K562 (cell line): ENCODE measurements around the gene TUBA1B. TPM values are rescaled to one million over a fixed set of nuclear protein-coding genes. Genes with fewer than 3 reads are reported as not detected.

ENCODE experiments used
- BHLHE40 ChIP-seq: IDR thresholded peaks from 2 replicates; pipeline ENCODE4 v1.6.1; 2011; ENCODE audit warnings: low read length, improper control_type of control experiment
- CTCFL ChIP-seq: IDR thresholded peaks from 2 replicates; pipeline ENCODE4 v1.6.1; 2011; ENCODE audit warnings: borderline replicate concordance, low read depth, mild to moderate bottlenecking, moderate library complexity, low read length; ENCODE audit not compliant: insufficient read depth, poor library complexity, severe bottlenecking
- LEF1 ChIP-seq: fragments of 450-650 bp; IDR thresholded peaks from 2 replicates; pipeline ENCODE4 v1.6.1; 2016; ENCODE audit warnings: mild to moderate bottlenecking
- MAZ ChIP-seq, 2 experiments: fragments of 450-650 bp in 1 of 2; sonication (generic) in 1 of 2; formaldehyde crosslinking; IDR thresholded peaks in 1 of 2; conservative IDR thresholded peaks in 1 of 2; 2 replicates each; pipeline versions ENCODE4 v1.4.0 to v1.5.0; 2020; ENCODE audit warnings: mild to moderate bottlenecking in 1 of 2, missing genetic modification reagents in 1 of 2
- MCM3 ChIP-seq: fragments of 450-650 bp; IDR thresholded peaks from 2 replicates; pipeline ENCODE4 v1.6.1; 2016
- POLR2AphosphoS2 ChIP-seq: IDR thresholded peaks from 2 replicates; pipeline ENCODE4 v1.6.1; 2012; ENCODE audit warnings: low read length, improper control_type of control experiment
- SMAD4 ChIP-seq: fragments of 250-450 bp; sonication (Bioruptor Pico); conservative IDR thresholded peaks from 2 replicates; pipeline ENCODE4 v1.8.0; 2021; ENCODE audit warnings: inconsistent platforms, mild to moderate bottlenecking, moderate library complexity
- YBX1 ChIP-seq: fragments of 450-650 bp; IDR thresholded peaks from 2 replicates; pipeline ENCODE4 v1.7.1; 2016; ENCODE audit warnings: mild to moderate bottlenecking
- ZNF318 ChIP-seq, 2 experiments: fragments of 450-650 bp; IDR thresholded peaks; 2 replicates each; pipeline ENCODE4 v1.6.1; 2016; ENCODE audit warnings: mild to moderate bottlenecking in 2 of 2, borderline replicate concordance in 1 of 2, low read depth in 1 of 2, moderate library complexity in 1 of 2
- ZNF609 ChIP-seq: sonication (generic); formaldehyde crosslinking; IDR thresholded peaks from 2 replicates; pipeline ENCODE4 v1.8.1; 2023; ENCODE audit warnings: missing genetic modification reagents, mild to moderate bottlenecking, borderline replicate concordance
- ZNF77 ChIP-seq: fragments of 250-450 bp; sonication (Bioruptor Pico); IDR thresholded peaks from 2 replicates; pipeline ENCODE4 v1.5.0; 2020
- polyA plus RNA-seq, 8 experiments: library from polyadenylated mRNA; depleted of rRNA in 4 of 8; stranded (reverse) in 5 of 8; unstranded in 3 of 8; fragments of >200 nt; fragmentation: Nextera tagmentation in 2 of 8; fragmentation: Illumina TruSeq in 1 of 8; extraction: Ambion mirVana in 2 of 8; extraction: Trizol in 1 of 8; gene quantifications; 2 replicates each; pipeline versions ENCODE4 v1.2.1 to v1.2.3, GENCODE V29; 2011 to 2014; ENCODE audit warnings: inconsistent platforms in 1 of 8, missing spikeins in 1 of 8
- total RNA-seq, 7 experiments: library from RNA; depleted of rRNA in 6 of 7; stranded (reverse); fragments of >200 nt in 6 of 7; fragmentation: Illumina TruSeq in 2 of 7; extraction: Trizol in 2 of 7; gene quantifications; 2 replicates each; pipeline versions ENCODE4 v1.2.1 to v1.2.3, GENCODE V29; 2011 to 2021; ENCODE audit warnings: low replicate concordance in 1 of 7

TUBA1B gene
- total and polyA plus RNA-seq, 9 of the 15 experiments (the other 6 are each of a cell fraction or from before 2014, with no cell fraction given): 2,189 to 4,624 (median 2,628) TPM

- TF ChIP-seq ZNF318 (IDR thresholded peaks at IDR 0.05; ENCODE audit: borderline replicate concordance in 1 of 2, low read depth in 1 of 2) (no peak), YBX1 (no peak), MCM3 (no peak), POLR2AphosphoS2 (peak; percentile 99), MAZ (CRISPR knock-in tag; conservative IDR thresholded peaks at IDR 0.05 in 1 of 2, IDR thresholded peaks at IDR 0.05 in 1 of 2) (peak in 1 of 2 experiments; percentile 46; a peak in 2 of 4 replicates), ZNF609 (CRISPR knock-in tag) (no peak), LEF1 (no peak; the same call in 1 of the 2 replicates), CTCFL (no peak), ZNF77 (CRISPR knock-in tag) (0 out of 2 replicates have a peak, but pooled peaks have one; percentile 57), BHLHE40 (no peak), SMAD4 (no peak)
These were observed 4.1 kb downstream of the TUBA1B start (continued) for GRCh38 chr12:49126852-49127763.
